B cell (primary cell): ENCODE measurements around the gene ZNF423. TPM values are rescaled to one million over a fixed set of nuclear protein-coding genes. Genes with fewer than 3 reads are reported as not detected.

Experiments
- ATAC-seq: fragments of 200-7000 bp; cut with Tn5 transposase; one replicate; pipeline ENCODE4 v1.10.0; 2021; ENCODE audit warnings: low read depth, mild to moderate bottlenecking, moderate number of reproducible peaks, moderate library complexity
- CTCF ChIA-PET: fragments of 350-600 bp; sonication (Branson Sonifier 250); formaldehyde crosslinking; loops from one replicate; lab custom pipeline; 2021; ENCODE audit warnings: antibody characterized with exemption, inconsistent platforms; lab: Charles Lee
- POLR2A ChIA-PET: fragments of 350-600 bp; sonication (Branson Sonifier 250); formaldehyde crosslinking; loops from one replicate; lab custom pipeline; 2021; ENCODE audit warnings: antibody characterized with exemption; lab: Charles Lee
- DNase-seq: peaks from one replicate; pipeline ENCODE4 v3.0.0; 2013
- H2AFZ ChIP-seq: 2 replicates; pipeline ENCODE4 v1.6.1; 2012; ENCODE audit warnings: mild to moderate bottlenecking, low read depth, low read length; ENCODE audit not compliant: insufficient read depth, poor library complexity, severe bottlenecking
- H3K27ac ChIP-seq, 2 donors: 1 replicate in 1 of 2; 2 replicates in 1 of 2; pipeline ENCODE4 v1.5.1; 2012 to 2013; ENCODE audit warnings: low read length in 2 of 2, mild to moderate bottlenecking in 2 of 2, moderate library complexity in 1 of 2
- H3K27me3 ChIP-seq, 4 experiments: fragments of 200-600 bp in 1 of 4; sonication (generic) in 1 of 4; replicated peaks in 1 of 4; 1 replicate in 2 of 4; 2 replicates in 2 of 4; pipeline versions ENCODE4 v1.6.1 to v1.7.0; 2013 to 2016; ENCODE audit warnings: low read length in 3 of 4, mild to moderate bottlenecking in 2 of 4, mixed read lengths in 1 of 4, moderate library complexity in 1 of 4; ENCODE audit not compliant: insufficient read depth in 4 of 4, control insufficient read depth in 3 of 4; ENCODE audit errors: control extremely low read depth in 1 of 4
- H3K36me3 ChIP-seq, 2 experiments: replicated peaks in 1 of 2; 1 replicate in 1 of 2; 2 replicates in 1 of 2; pipeline versions ENCODE4 v1.6.1 to v1.7.1; 2013; ENCODE audit warnings: low read length in 1 of 2; ENCODE audit not compliant: insufficient read depth in 2 of 2, control insufficient read depth in 1 of 2; ENCODE audit errors: control extremely low read depth in 1 of 2, extremely low read depth in 1 of 2
- H3K4me1 ChIP-seq, 2 donors: fragments of 200-600 bp in 1 of 2; sonication (generic) in 1 of 2; 1 replicate in 1 of 2; 2 replicates in 1 of 2; pipeline versions ENCODE4 v1.5.1 to v1.6.1; 2013 to 2017; ENCODE audit warnings: low read length in 2 of 2; ENCODE audit not compliant: control insufficient read depth in 2 of 2, insufficient read depth in 2 of 2
- H3K4me2 ChIP-seq: replicated peaks from 2 replicates; pipeline ENCODE3; 2012; ENCODE audit warnings: mild to moderate bottlenecking, low read depth, low read length; ENCODE audit not compliant: poor library complexity, severe bottlenecking
- H3K4me3 ChIP-seq, 5 experiments: fragments of 200-600 bp in 1 of 5; sonication (generic) in 1 of 5; 1 replicate in 3 of 5; 2 replicates in 2 of 5; pipeline versions ENCODE4 v1.5.1 to v1.7.0; 2011 to 2016; ENCODE audit warnings: low read length in 4 of 5, mild to moderate bottlenecking in 4 of 5, low read depth in 2 of 5, control low read depth in 1 of 5, moderate library complexity in 1 of 5; ENCODE audit not compliant: insufficient read depth in 1 of 5; ENCODE audit errors: control extremely low read depth in 1 of 5, extremely low read depth in 1 of 5
- H3K79me2 ChIP-seq: fragments of 200-600 bp; sonication (generic); one replicate; pipeline ENCODE4 v1.6.0; 2016; ENCODE audit warnings: low read length; ENCODE audit not compliant: control insufficient read depth, insufficient read depth
- H3K9ac ChIP-seq: fragments of 200-600 bp; sonication (generic); 2 replicates; pipeline ENCODE4 v1.6.1; 2017; ENCODE audit warnings: mild to moderate bottlenecking, low read length, moderate library complexity
- H3K9me3 ChIP-seq, 3 donors: one replicate each; pipeline versions ENCODE4 v1.6.1 to v1.7.1; 2013; ENCODE audit warnings: low read length in 2 of 3; ENCODE audit not compliant: control insufficient read depth in 2 of 3, insufficient read depth in 1 of 3; ENCODE audit errors: control extremely low read depth in 1 of 3
- H4K20me1 ChIP-seq: 2 replicates; pipeline ENCODE4 v1.6.0; 2012; ENCODE audit warnings: mild to moderate bottlenecking, low read length; ENCODE audit not compliant: insufficient read depth, control insufficient read depth, poor library complexity, severe bottlenecking
- H3K27ac Mint-ChIP-seq: one replicate; pipeline ENCODE4 v1.8.0; 2021; ENCODE audit warnings: mixed read lengths
- H3K27me3 Mint-ChIP-seq: one replicate; pipeline ENCODE4 v1.8.0; 2021; ENCODE audit warnings: mixed read lengths
- H3K4me1 Mint-ChIP-seq: one replicate; pipeline ENCODE4 v1.8.0; 2021; ENCODE audit warnings: mixed read lengths
- H3K4me3 Mint-ChIP-seq: one replicate; pipeline ENCODE4 v1.8.0; 2021; ENCODE audit warnings: mixed read lengths
- H3K9me3 Mint-ChIP-seq: one replicate; pipeline ENCODE4 v1.8.0; 2022; ENCODE audit warnings: mixed read lengths; ENCODE audit not compliant: insufficient read depth
- EZH2 ChIP-seq: IDR thresholded peaks from 2 replicates; pipeline ENCODE4 v1.6.1; 2012; ENCODE audit warnings: borderline replicate concordance, low read depth, mild to moderate bottlenecking, moderate library complexity, low read length; ENCODE audit not compliant: insufficient read depth, poor library complexity, severe bottlenecking
- WGBS: methylation state at CpG from one replicate; pipeline ENCODE4 v1.1.5; 2013; ENCODE audit warnings: missing lambda C conversion rate; ENCODE audit not compliant: insufficient coverage; 5-methylcytosine and 5-hydroxymethylcytosine counted together
- intact Hi-C: fragments of 100-400 bp; cut with micrococcal nuclease; formaldehyde crosslinking; loops from one replicate; pipeline ENCODE4 v1.10.0; 2022
- polyA plus RNA-seq: library from polyadenylated mRNA; depleted of rRNA; stranded (reverse); fragments of >200 nt; gene quantifications from 2 replicates; pipeline ENCODE4 v1.2.3, GENCODE V29; 2012
- total RNA-seq, 2 donors: library from RNA; stranded (reverse); fragments of 120-200 nt in 1 of 2; gene quantifications; 1 replicate in 1 of 2; 2 replicates in 1 of 2; pipeline versions ENCODE4 v1.2.3 to v1.2.4, GENCODE V29; 2013 to 2022
- TF ChIP-seq, protein P1 (sequence below): fragments of 200-600 bp; IDR thresholded peaks from one replicate; pipeline ENCODE4 v1.8.0; 2022; ENCODE audit warnings: antibody characterized with exemption, mild to moderate bottlenecking

The ZNF423 gene
- total and polyA plus RNA-seq, 2 donors (not counting 1 experiment from before 2014, with no cell fraction given): not detected

DNA sequence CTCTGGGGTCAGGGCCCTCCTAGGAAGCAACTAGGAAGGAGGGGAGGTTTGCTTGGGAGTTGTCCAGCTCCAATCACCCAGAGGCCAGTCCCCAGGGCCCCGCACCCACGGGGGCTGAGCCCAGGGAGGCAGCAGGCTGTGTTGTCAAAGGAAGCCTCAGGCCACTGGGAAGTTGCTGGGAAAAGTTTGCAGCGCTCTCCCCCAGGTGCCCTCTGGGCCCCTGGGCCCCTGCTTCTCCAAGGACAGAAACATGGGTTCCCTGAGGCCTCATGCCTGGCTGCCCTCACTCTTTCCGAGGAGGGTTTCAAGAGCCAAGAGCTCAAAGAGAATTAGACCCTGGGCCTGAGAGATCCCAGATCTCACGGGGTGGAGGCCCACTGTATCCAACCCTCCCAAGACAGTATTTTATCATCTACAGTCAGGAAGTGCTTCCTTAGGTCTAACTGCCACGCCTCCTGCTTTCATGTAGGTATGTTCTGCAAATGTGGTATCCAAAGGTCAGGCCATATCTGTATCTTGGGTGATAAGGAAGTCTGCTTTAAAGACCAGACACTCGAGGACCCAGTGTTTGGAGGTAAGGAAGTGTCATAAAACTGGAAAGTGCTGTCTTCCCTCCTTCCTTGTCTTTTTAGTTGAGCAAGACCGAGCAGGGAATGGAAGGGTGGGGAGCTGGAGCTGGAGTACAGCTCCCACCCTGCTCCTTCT lies 44.2 kb upstream of the ZNF423 start:
- Histone ChIP-seq H3K27ac (no peak overlapping the region), H4K20me1 (no peaks in the 10 kb centered on the region), H3K36me3 (no peaks in the 10 kb centered on the region), H2AFZ (no peak overlapping the region), H3K4me3 (no peak overlapping the region), H3K4me1 (no peaks in the 10 kb centered on the region), H3K27me3 (no peaks in the 10 kb centered on the region), H3K9me3 (no peaks in the 10 kb centered on the region), H3K79me2 (no peaks in the 10 kb centered on the region), H3K4me2 (no peak overlapping the region), H3K9ac (no peak overlapping the region)
- WGBS: 90% methylated on average over 6 of the region's 8 CpGs
- intact Hi-C loops: no loop called here
- Mint-ChIP-seq H3K9me3 (no peaks in the 10 kb centered on the region), H3K4me1 (no peaks in the 10 kb centered on the region), H3K27me3 (peaks cover 4% of the 10 kb centered on the region), H3K4me3 (no peak overlapping the region), H3K27ac (no peak overlapping the region)
- no peak for DNase-seq
- no peak for TF ChIP-seq EZH2
- TF ChIP-seq, protein P1, sequence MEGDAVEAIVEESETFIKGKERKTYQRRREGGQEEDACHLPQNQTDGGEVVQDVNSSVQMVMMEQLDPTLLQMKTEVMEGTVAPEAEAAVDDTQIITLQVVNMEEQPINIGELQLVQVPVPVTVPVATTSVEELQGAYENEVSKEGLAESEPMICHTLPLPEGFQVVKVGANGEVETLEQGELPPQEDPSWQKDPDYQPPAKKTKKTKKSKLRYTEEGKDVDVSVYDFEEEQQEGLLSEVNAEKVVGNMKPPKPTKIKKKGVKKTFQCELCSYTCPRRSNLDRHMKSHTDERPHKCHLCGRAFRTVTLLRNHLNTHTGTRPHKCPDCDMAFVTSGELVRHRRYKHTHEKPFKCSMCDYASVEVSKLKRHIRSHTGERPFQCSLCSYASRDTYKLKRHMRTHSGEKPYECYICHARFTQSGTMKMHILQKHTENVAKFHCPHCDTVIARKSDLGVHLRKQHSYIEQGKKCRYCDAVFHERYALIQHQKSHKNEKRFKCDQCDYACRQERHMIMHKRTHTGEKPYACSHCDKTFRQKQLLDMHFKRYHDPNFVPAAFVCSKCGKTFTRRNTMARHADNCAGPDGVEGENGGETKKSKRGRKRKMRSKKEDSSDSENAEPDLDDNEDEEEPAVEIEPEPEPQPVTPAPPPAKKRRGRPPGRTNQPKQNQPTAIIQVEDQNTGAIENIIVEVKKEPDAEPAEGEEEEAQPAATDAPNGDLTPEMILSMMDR: no peak
- ATAC-seq: no peak
- ChIA-PET CTCF (interaction anchor here (0.9 kb wide), 1 partner anchor 9 kb away, joined by 3 read pairs; no protein-coding TSS in a partner anchor), POLR2A (no interaction called here)

- POLR2A ChIA-PET: no interaction called here
- Mint-ChIP-seq H3K27me3 (peaks cover 13% of the 10 kb centered on the region), H3K4me3 (no peak overlapping the region), H3K27ac (no peak overlapping the region), H3K9me3 (no peaks in the 10 kb centered on the region), H3K4me1 (no peaks in the 10 kb centered on the region)
- Histone ChIP-seq H4K20me1 (no peaks in the 10 kb centered on the region), H3K4me3 (no peak overlapping the region), H3K9ac (no peak overlapping the region), H3K27ac (no peak overlapping the region), H3K79me2 (no peaks in the 10 kb centered on the region), H3K4me2 (no peak overlapping the region), H3K9me3 (no peaks in the 10 kb centered on the region), H3K36me3 (no peaks in the 10 kb centered on the region), H3K4me1 (no peaks in the 10 kb centered on the region), H3K27me3 (peaks cover 0 to 2% (median 0%) of the 10 kb centered on the region in 4 experiments), H2AFZ (no peak overlapping the region)
- ATAC-seq: no peak
- no peak for TF ChIP-seq EZH2
- TF ChIP-seq, protein P1: no peak
- DNase-seq: no peak
- WGBS: 96% methylated on average over 9 of the region's 12 CpGs
- CTCF ChIA-PET: no interaction called here
- intact Hi-C loops: no loop called here
Measured at GRCh38 chr16:49896447-49896964, 40.6 kb upstream of the ZNF423 start.
